HG02885 (cell line): ENCODE data around the gene CHRM1.

Experiments used
- ATAC-seq: cut with Tn5 transposase; IDR thresholded peaks from one replicate; pipeline ENCODE4 v1.9.1; 2021; ENCODE audit warnings: mild to moderate bottlenecking; ENCODE audit not compliant: unreplicated experiment, poor library complexity

The CHRM1 gene

GRCh38 chr11:62926680-62927455 lies 5.7 kb upstream of the CHRM1 start:
- no peak for ATAC-seq

DNA sequence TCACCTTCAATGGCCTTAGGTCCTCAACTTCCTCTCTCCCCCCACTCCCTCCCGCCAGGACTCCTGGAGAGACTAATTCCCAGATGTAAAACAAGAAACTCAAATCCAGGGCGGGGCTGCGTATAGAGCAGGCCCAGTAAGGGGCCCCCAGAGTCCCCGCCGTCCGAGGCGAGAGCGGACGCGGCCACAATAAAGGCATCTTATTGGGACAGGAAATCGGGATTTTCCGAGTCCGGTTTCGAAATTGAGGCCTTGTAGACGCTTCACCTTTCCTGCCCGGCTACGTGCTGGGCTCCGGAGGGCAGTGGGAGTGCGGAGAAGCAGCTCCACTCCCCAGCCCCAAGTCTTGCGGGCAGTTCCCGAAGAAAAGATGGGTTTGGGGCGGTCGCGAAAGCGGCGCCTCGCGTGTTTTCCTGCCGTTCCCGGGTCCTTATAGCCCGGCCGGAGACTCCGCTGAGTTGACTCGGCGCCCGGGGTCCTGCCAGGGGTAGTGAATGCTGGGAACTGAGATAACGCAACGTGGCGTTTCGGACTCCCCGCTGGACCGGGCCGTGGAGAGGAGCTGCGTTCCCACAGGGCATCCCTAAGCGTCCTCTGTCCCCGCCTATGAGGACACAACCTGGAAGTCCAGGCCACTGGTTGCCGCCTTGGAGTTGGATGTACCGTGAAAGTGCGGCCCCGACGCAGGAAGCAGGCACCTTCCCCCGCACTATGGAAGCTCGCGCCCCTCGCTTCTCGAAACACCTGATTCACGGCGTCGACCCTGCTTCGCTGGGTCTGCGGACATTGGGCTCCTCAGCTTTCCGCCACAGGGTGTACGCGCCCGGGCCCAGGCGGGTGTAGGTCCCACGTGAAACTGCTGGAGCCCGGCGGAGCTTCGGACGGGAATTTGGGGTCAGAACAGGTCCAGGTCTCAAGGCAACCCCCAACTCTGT lies 4.8 kb upstream of the CHRM1 start:
- ATAC-seq: no peak

DNA sequence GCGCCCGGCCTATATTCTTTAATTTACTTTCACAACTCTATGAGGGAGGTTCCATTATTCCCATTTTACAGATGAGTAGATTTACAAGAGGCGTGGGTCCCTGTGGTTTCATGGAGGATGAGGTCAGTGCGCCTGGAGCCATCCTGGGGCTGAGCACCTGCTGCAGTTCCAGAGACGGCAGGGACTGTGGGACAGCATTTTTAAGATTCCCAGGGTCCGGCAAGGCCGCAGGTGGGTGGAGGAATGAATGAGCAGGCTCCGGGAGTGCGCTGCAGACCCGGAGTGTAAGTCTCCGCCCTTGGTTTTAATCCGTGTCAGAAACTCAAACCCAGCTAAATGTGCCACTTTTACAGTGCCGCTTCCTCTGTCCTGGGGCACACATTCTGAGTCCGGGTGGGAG lies 4.1 kb upstream of the CHRM1 start:
- ATAC-seq: no peak

DNA sequence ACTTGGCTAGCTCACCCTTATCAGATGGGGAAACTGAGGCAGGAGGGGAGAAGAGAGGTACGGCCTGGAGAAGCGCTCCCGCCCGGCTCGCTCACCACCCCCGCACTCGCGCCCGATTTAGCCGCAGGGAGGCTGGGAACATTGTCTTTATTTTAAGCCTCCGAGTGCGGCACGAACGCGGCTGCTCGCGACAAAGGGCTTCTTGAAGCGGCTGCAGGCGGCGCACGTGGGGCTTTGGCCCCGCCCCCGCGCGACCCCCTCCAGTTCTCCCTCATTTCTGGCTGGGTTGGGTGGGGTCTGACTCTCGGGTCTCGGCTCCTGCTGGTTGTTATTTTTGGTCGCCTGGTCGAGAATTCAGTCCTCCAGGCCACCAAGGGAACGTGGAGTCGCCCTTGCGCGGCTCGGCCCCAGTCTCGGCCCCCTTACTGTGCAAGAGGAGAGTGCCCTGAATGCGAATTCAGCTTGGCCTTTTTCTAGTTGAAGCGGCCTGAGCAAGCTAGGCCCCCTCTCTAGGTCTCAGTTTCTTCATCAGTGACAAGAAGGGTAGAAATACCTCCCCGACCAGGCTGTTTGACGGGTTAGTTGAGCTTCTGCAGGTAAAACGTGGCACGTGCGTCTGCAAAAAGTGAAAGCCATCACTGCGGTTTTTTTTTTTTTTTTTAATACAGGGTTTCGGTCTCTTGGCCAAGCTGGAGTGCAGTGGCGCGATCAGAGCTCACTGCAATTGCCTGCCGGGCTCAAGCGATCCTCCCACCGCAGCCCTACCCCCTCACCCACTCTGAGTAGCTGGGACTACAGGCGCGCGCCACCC lies 2.6 kb upstream of the CHRM1 start:
- ATAC-seq: no peak

DNA sequence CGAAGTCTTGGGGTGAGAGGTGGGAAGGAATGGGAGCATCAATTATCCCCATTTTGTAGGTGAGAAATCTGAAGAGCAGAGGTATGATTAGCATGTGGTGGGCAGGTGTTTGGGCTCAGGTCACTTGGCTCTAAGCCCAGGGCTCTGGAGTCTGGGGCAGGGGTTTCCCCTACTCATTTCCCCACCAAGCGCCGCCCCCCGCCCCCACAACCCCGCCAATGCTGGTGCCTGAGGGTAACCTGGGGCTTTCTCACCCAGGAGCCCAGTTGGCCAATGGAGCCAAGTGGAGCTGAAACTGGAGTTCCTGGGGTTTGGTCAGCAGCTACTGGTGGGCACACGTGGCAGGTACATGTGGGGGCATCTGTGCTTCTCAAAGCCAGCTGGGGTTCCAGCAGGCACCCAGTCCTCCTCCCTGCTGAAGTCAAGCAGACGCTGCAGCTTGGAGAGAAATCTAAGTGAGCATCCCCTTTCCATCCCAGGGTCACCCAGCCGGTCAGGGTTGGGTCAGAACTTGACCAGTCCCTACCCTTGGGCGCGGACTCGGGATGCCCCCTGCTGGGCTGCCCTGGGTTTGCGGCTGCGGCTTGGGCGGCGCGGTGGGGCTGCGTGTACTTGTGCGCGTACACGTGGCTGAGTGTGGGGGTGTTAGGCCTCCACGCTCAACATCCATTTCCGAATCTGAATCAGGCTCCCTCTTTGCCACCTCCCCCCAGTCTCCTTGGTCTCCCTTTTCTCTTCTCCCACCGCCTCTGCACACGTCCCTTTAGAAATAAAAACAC lies 1.7 kb upstream of the CHRM1 start:
- no peak for ATAC-seq

GRCh38 chr11:62922189-62922589 lies 1.0 kb upstream of the CHRM1 start:
- no peak for ATAC-seq

DNA sequence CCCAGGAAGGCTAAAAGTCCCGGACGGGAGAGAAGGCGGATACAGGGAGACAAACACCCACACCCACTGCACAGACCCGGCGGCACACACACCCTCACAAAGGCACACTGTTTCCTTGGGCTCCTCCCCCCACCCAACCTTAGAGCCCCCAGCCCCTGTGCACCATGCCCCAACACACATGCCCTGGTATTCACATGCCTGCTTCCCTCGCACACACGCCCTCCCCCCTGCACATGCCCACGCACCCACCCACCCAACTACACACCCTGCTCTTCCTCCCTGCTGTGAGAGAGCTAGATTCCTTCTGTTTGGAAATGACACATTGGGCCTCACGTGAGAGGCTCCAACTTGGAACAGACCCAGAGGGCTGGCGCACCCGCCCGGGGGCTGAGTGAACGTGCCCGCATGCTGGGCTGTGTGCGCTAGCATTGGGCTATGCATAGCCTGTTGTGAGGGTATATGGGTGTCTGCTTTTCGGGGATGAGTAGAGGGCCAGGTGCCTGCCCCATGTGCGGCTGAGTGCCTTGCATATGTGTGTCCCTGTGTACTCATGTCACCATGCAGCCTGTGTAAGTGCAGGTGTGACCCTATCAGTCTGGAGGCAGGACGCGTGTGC lies 518 bp upstream of the CHRM1 start:
- no peak for ATAC-seq

GRCh38 chr11:62919898-62920640 lies 1.1 kb downstream of the CHRM1 start:
- ATAC-seq: no peak

- no peak for ATAC-seq
These were observed 1.7 kb downstream of the CHRM1 start for GRCh38 chr11:62919476-62919875.

GRCh38 chr11:62918531-62918930 lies 2.6 kb downstream of the CHRM1 start:
- ATAC-seq: no peak

- ATAC-seq: no peak
These were observed 3.2 kb downstream of the CHRM1 start for GRCh38 chr11:62917906-62918502.

DNA sequence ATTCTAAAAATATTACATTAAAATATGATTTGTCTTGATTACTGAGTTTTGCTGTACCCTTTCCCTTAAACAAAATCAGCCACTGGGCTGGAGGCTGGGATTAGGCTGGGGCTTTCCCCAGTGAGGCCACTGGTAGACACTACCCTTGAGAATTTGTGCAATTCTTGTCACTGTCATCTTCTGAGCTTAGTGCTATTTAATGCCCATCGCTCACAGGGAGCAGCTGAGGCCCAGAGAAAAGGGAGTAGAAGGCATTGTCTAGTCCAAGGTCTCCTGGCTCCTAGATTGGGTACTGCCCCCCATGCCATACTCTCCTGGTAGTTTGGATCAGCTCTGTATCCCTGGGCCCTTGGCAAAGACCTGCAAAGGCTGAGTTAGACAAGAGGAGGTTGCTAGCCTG lies 6.7 kb downstream of the CHRM1 start:
- no peak for ATAC-seq

DNA sequence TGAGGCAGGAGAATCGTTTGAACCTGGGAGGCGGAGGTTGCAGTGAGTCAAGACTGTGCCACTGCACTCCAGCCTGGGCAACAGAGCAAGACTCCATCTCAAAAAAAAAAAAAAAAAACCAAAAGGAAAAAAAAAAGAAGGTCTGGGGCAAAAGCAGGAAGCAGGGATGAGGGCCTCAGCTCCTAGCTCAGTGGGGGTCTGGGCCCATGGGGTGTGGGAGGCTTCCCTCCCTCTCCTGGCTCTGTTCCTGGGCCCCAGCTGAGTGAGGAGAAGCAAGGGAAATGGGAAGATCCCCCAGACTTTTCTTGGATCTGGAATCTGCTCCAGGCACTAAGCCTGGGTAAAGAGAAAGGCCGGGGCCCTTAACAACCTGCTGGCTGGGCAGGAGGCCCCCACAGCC lies 8.9 kb downstream of the CHRM1 start:
- no peak for ATAC-seq

GRCh38 chr11:62911137-62912130 lies 9.7 kb downstream of the CHRM1 start:
- no peak for ATAC-seq

- ATAC-seq: no peak
These were observed 10.9 kb downstream of the CHRM1 start for GRCh38 chr11:62910141-62910882.

GRCh38 chr11:62909107-62909894 lies 11.9 kb downstream of the CHRM1 start:
- ATAC-seq: no peak
